A549 (cell line): ENCODE data around the gene EIF3D.

Experiments
- BHLHE40 ChIP-seq: IDR thresholded peaks from 2 replicates; pipeline ENCODE4 v1.6.1; 2012; ENCODE audit warnings: low read depth, low read length, inconsistent platforms
- EP300 ChIP-seq, 2 experiments: fragments of >200 bp; sonication (Bioruptor Twin); formaldehyde crosslinking; IDR thresholded peaks; 2 replicates in 1 of 2; 3 replicates in 1 of 2; pipeline ENCODE4 v1.6.1; 2016 to 2017
- JUN ChIP-seq, 2 experiments: fragments of >200 bp; sonication (Bioruptor Twin); formaldehyde crosslinking; IDR thresholded peaks; 2 replicates in 1 of 2; 3 replicates in 1 of 2; pipeline ENCODE4 v1.6.1; 2016 to 2017
- PHF8 ChIP-seq: fragments of 200-600 bp; sonication (generic); IDR thresholded peaks from 2 replicates; pipeline ENCODE4 v1.6.1; 2016; ENCODE audit warnings: low read depth, mild to moderate bottlenecking, antibody characterized with exemption, moderate library complexity, borderline replicate concordance
- RAD21 ChIP-seq, 2 experiments: fragments of >200 bp in 1 of 2; sonication (Bioruptor Twin) in 1 of 2; formaldehyde crosslinking in 1 of 2; IDR thresholded peaks in 1 of 2; conservative IDR thresholded peaks in 1 of 2; 2 replicates in 1 of 2; 3 replicates in 1 of 2; pipeline ENCODE4 v1.6.1; 2012 to 2018; ENCODE audit warnings: inconsistent platforms in 1 of 2
- RNF2 ChIP-seq: fragments of 200-600 bp; sonication (generic); IDR thresholded peaks from 2 replicates; pipeline ENCODE4 v1.6.1; 2016; ENCODE audit warnings: low read depth, mild to moderate bottlenecking, antibody characterized with exemption, moderate library complexity, borderline replicate concordance
- SMC3 ChIP-seq: fragments of >200 bp; sonication (Bioruptor Twin); formaldehyde crosslinking; IDR thresholded peaks from 3 replicates; pipeline ENCODE4 v1.6.1; 2018; ENCODE audit warnings: inconsistent platforms
- TF ChIP-seq, protein P1 (sequence below): fragments of >200 bp; sonication (Bioruptor Twin); formaldehyde crosslinking; IDR thresholded peaks from 3 replicates; pipeline ENCODE4 v1.5.1; 2016
- TF ChIP-seq, protein P2 (sequence below): fragments of 200-600 bp; sonication (generic); IDR thresholded peaks from 2 replicates; pipeline ENCODE4 v1.6.1; 2016; ENCODE audit warnings: antibody characterized with exemption, mild to moderate bottlenecking, moderate library complexity

DNA sequence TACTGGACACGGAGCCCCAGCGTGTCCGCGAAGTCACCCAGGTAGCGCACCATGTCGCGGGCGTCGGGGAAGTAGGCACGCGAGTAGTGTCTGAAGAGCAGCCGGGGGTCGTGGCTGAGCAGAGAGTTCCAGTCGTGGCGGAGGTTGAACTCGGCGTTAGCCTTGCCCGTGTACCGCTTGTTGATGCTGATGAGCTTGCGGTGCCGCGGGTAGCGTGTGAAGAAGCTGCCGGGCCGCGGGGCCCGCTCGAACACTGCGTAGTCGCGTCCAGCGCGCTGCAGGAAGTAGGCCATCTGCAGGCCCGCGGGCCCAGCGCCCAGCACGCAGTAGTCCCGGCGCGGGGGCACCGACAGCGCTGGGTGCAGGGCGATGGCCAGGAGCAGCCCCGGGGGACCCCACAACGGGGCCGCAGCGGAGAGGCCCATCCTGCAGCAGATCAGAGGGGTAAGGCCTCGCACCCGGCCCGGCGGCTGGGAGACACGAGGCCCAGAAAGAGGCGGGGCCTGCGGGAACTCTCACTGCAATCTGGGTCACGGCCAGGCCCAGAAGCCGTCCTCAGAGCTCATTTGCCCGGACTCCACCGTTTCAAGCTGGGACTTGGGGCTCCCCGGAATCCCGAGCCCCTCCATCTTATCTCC lies 22.8 kb downstream of the EIF3D start:
- TF ChIP-seq, protein P1, sequence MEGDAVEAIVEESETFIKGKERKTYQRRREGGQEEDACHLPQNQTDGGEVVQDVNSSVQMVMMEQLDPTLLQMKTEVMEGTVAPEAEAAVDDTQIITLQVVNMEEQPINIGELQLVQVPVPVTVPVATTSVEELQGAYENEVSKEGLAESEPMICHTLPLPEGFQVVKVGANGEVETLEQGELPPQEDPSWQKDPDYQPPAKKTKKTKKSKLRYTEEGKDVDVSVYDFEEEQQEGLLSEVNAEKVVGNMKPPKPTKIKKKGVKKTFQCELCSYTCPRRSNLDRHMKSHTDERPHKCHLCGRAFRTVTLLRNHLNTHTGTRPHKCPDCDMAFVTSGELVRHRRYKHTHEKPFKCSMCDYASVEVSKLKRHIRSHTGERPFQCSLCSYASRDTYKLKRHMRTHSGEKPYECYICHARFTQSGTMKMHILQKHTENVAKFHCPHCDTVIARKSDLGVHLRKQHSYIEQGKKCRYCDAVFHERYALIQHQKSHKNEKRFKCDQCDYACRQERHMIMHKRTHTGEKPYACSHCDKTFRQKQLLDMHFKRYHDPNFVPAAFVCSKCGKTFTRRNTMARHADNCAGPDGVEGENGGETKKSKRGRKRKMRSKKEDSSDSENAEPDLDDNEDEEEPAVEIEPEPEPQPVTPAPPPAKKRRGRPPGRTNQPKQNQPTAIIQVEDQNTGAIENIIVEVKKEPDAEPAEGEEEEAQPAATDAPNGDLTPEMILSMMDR: no peak
- TF ChIP-seq PHF8 (no peak), JUN (IDR thresholded peaks at IDR 0.05) (no peak), RNF2 (no peak), SMC3 (no peak), BHLHE40 (no peak), RAD21 (conservative IDR thresholded peaks at IDR 0.05 in 1 of 2, IDR thresholded peaks at IDR 0.05 in 1 of 2) (no peak), EP300 (IDR thresholded peaks at IDR 0.05) (no peak)
- TF ChIP-seq, protein P2, sequence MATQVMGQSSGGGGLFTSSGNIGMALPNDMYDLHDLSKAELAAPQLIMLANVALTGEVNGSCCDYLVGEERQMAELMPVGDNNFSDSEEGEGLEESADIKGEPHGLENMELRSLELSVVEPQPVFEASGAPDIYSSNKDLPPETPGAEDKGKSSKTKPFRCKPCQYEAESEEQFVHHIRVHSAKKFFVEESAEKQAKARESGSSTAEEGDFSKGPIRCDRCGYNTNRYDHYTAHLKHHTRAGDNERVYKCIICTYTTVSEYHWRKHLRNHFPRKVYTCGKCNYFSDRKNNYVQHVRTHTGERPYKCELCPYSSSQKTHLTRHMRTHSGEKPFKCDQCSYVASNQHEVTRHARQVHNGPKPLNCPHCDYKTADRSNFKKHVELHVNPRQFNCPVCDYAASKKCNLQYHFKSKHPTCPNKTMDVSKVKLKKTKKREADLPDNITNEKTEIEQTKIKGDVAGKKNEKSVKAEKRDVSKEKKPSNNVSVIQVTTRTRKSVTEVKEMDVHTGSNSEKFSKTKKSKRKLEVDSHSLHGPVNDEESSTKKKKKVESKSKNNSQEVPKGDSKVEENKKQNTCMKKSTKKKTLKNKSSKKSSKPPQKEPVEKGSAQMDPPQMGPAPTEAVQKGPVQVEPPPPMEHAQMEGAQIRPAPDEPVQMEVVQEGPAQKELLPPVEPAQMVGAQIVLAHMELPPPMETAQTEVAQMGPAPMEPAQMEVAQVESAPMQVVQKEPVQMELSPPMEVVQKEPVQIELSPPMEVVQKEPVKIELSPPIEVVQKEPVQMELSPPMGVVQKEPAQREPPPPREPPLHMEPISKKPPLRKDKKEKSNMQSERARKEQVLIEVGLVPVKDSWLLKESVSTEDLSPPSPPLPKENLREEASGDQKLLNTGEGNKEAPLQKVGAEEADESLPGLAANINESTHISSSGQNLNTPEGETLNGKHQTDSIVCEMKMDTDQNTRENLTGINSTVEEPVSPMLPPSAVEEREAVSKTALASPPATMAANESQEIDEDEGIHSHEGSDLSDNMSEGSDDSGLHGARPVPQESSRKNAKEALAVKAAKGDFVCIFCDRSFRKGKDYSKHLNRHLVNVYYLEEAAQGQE: no peak
